GM18867 (cell line): ENCODE data around the gene GTPBP4.
"Not testable (repeated sequence)": the region's sequence is repeated elsewhere in the genome, so short reads cannot be mapped to it uniquely, and the experiment has no call there.

Source experiments
- ATAC-seq: cut with Tn5 transposase; IDR thresholded peaks from one replicate; pipeline ENCODE4 v1.9.1; 2021; ENCODE audit warnings: mild to moderate bottlenecking, moderate library complexity; ENCODE audit not compliant: unreplicated experiment

GTPBP4 gene

GRCh38 chr10:988667-989545, 672 bp downstream of the GTPBP4 start:
- no peak for ATAC-seq

DNA sequence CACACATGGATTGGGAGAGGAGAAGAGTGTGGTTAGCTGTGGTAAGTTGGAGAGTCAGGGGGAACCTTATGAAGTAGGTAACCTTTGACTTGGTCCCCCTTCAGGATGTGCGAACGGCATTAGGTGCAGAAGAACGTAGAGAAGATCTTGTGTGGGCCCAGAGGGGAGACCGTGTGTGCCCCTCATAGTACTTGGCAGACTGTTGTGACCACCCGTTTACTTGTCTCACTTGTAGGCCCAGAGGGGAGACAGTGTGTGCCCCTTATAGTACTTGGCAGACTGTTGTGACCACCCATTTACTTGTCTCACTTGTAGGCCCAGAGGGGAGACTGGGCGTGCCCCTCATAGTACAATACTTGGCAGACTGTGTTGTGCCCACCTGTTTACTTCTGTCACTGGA, 2.6 kb downstream of the GTPBP4 start:
- ATAC-seq, result no peak

GRCh38 chr10:992467-992866, 4.2 kb downstream of the GTPBP4 start:
- ATAC-seq, result no peak

DNA sequence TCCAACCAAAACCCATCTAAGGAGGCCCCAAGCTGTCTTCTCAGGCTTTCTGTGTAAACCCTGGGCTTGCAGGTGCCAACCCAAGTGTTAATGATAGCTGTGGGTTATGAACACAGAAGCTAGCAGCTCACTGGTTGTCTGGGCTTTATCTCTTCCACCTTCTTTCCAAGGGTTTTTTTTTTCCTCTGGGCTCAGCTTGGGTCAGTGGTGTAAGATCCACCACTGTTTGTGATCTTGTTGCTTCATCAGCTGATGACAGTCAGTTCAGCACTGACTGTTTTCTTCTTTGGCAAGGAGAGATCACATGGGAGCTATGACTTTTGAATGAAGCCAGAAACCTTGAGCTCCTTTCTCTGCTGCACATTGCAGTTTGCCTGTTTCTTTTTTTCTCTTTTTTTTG, 4.6 kb downstream of the GTPBP4 start:
- ATAC-seq, result no peak

DNA sequence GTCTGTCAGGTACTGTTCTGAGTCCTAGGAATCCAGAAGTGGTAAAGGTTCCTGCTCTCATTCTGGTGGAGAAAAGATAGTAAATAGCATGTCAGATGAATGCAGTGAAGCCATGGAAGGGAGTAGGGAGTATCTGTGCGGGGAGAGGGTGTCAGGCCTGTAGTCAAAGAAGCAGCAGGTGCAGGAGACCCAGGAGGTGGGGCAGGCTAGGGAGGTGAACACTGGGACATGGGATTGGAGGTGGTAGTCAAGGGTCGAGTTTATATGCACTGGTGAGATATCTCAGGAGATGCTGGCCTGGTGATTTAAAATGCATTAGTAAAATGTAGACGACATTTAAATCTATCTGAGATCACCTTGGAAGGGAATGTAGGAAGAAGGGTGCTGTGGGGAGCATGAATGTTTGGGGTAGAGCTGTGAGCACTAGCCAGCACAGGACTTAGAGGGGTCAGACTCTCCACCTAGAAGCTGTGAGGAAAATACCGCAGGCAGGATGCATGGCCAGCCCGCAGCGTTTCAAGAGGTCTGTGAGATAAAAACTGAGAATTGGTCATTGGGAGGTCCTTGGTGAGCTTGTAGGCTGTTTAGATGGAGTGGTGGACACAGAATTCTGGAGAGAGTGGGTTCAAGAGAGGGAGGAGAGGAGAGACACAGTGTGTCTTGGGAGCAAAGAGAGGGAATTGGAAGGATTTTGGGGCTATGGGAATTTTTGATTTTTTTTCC, 6.8 kb downstream of the GTPBP4 start:
- ATAC-seq, result no peak

DNA sequence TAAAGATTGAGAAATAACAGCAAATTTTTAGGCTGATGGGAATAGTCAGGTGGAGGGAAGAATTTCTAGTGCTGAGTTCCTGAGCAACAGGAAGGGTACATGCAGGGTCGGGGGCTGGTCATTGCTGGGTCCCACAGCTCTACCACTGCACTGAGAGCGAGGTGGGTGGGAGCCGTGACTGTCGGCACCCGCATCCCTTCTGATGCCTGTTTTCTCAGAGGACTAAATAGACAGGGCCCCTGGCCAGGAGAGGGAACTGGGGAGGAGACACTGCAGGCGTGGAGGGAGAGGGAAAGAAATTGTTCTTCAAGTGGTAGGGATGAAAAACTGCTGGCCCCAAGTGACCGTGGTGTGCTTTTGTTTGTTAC, 7.3 kb downstream of the GTPBP4 start:
- ATAC-seq, result no peak

GRCh38 chr10:996031-996430, 7.8 kb downstream of the GTPBP4 start:
- no peak for ATAC-seq

DNA sequence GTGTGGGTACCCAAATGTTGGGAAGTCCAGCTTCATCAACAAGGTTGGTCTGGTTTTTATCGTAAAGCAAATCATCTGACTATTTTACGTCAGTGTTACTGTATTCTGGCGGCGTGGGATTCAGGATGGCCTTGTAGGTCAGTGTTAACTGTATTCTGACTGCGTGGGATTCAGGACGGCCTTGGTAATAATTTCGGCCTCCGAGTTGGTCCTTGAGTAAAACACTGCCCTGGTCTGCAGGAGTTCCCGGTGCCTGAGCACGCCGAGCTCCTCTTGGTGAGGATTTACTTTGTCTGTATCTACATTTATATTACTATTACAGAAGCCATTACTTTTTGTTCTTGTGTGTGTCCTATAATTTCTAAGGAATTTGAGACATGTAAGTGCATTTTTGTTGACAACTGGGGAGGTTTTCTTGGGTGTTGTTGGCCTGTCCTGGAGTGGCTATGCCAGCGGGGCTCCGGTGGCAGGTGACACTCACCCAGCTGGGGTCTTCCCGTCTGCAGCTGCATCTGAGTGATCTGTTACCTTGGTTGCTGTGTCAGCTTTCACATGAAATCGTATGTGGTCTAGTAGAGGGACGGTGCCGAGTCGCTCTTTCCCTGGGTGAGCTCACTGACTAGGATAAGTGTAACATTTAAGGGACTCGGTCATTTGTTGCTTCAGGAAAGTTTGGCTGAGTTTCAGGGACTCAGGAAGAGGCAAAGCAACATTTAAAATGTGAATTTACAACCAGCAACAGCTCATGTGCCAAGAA, 9.2 kb downstream of the GTPBP4 start:
- no peak for ATAC-seq

DNA sequence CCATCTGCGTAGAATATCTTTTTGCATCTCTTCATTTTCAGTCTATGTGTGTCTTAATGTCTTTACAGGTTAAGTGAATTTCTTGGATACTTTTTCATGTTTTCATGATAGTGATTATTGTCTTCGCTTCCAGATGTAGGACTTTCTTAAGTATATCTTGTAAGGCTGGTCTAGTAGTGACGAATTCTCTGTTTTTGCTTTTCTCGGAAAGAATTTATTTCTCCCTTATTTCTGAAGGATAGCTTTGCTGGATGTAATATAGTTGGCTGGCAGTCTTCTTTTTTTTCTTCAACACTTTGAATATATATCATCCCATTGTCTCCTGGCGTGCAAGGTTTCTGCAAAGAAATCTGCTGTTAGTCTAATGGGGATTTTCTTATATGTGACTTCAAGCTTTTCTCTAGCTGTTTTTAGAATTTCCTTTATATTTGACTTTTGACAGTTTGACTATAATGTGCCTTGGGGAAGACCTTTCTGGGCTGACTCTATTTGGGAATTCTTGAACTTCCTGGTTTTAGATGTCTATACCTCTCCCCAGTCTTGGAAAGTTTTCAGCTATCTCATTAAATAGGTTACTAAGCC, 14.3 kb downstream of the GTPBP4 start:
- ATAC-seq, result no peak

DNA sequence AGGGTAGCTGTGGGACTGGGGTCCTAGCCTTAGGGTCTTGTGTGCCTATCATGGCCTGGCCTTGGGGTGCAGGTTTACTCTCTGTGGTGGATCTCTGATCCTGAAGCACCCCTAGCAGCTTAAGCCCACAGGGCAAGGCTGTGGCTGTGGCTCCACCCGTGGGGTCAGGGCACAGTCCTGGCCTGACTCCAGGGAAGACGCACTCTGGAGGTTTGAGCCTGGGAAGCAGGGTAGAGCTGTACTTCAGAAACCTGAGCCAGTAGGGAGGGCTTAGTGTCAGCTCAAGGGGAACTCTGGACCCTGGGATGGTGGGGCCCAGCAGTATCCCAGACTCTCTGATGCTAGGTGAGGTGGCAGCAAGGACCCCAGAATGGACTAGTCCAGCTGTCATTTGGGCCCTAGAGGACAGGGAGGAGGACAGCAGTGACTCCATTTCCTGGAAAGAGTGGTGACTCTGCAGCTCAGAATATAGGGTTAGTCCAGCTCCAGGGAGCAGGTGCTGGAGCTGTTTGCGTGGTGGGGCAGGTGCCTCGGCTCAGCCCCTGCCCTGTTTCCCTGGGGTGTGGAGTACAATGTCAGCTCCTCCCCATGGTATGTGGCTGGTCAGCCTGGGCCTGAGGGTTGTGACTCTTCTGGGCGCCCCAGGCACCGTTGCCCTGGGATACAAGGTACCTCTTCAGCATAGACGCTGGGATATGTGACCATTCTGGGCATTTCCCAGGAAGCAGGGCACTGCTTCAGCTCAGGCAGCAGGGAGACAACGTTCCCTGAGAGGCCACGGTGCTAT, 15.8 kb downstream of the GTPBP4 start:
- no peak for ATAC-seq

DNA sequence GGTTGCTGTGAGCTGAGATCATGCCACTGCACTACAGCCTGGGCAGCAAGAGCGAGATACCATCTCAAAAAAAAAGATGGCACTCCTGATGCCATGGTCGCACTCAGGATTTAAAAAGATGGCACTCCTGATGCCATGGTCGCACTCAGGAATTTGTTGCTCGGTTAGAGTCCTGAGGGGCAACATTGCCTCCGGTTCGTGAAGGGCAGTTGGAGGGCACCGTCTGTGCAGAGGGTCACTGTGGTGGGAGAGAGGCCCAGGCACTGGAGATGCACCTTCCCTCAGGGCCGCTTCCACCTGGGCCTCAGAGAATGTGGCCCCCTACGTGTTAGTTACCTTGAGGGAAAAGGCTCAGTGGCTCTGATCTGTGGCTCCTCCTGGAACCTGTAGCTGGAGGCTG, 18.3 kb downstream of the GTPBP4 start:
- ATAC-seq, result no peak

DNA sequence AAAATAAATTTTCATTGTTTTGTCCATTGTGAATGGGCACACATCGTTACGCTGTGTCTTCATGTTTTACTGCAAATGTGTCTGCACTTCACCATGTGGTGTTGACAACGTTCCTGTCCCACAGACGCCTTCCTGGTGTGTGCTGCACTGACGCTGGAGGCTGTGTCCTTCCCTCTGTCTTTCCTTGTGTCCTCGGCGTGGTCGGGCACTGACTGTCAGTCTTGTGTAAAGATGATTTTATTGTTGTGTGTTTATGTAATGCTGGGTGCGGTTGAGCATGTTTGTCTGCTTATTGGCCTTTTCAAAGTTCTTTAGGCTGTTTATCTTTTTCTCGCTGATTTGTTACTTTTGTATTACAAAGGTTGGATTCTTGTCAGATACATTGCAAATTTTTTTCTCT, 19.3 kb downstream of the GTPBP4 start:
- no peak for ATAC-seq

DNA sequence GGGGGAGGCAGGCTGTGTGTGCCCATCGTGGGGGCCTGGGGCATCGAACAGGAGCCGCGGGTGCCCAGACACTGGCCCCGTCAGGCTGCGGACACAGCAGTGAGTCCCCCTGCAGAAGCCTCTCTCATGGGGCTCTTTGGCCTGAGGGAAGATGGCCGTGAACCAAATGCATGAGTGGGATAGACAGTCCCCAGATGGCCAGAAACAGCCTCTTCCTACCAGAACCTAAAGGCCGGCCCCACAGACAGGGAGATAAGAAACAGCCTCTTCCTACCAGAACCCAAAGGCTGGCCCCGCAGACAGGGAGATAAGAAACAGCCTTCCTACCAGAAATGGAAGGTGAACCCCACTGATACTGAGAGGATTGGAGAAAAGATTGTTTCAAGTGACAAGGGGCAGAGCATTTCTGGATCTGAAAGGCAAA, 20.8 kb downstream of the GTPBP4 start:
- no peak for ATAC-seq

GRCh38 chr10:1009947-1010346, 21.7 kb downstream of the GTPBP4 start:
- not testable (repeated sequence) for ATAC-seq

DNA sequence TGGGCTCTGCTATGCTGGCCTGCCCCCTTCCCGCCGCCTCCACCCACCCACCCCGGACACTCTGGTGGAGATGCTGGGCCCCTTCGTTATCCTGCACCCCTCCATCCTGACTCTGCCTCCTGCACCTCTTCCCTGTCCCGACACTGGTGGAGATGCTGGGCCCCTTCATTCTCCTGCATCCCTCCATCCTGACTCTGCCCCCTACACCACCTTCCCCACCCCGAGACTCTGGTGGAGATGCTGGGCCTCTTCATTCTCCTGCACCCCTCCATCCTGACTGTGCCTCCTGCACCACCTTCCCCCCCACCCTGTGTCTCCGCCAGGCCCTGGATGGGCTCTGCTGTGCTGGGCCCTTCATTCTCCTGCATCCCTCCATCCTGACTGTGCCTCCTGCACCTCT, 22.5 kb downstream of the GTPBP4 start:
- ATAC-seq, result no peak

GRCh38 chr10:1011696-1012095, 23.5 kb downstream of the GTPBP4 start:
- ATAC-seq, result no peak

DNA sequence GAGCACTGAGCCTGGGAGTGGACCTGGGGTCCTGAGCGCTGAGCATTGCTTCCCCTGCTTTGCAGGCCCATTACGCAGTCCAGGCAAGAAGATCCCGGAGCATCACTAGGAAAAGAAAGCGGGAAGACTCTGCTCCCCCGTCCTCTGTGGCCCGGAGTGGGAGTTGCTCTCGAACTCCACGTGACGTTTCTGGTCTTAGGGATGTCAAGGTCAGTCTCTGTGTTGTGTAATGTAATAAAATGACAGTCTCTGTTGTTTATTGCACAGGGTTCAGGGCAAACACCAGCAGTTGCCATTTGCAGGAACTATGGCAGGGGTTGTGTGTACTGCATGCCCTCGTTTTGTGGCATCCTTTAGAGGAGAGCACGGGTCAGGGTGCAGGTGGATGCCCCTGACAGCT, 27.5 kb downstream of the GTPBP4 start:
- no peak for ATAC-seq

- ATAC-seq, result no peak
Observed at GRCh38 chr10:1019362-1019761, 31.1 kb downstream of the GTPBP4 start.

DNA sequence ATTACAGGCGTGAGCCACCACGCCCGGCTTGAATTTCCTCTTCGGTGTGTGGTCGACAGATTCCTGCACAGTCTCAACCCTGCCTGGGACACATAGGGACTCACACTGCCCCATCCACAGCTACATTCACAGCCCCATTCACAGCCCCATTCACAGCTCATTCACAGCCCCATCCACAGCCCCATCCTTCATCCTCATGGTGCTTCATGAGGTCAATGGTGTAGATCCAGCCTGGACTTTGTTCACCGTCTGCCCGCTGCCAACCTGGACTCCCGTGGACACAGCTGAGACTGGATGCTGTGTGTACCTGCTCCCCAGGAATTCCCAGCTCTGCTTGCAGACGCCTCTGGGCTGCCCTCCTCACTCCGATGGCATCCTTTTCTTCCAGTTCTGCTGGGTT, 32.2 kb downstream of the GTPBP4 start:
- no peak for ATAC-seq

- no peak for ATAC-seq
Observed at GRCh38 chr10:1020958-1021357, 32.7 kb downstream of the GTPBP4 start.
